Activated naive CD4-positive, alpha-beta T cell treated with anti-CD3 and anti-CD28 coated beads, Interleukin-2, amount 50 U/mL, for 72 hours (primary cell): ENCODE results near the gene ENTPD5. TPM values are rescaled to one million over a fixed set of nuclear protein-coding genes. Genes with fewer than 3 reads are reported as not detected.

Source experiments
- ATAC-seq, 2 donors: fragments of 150-1000 bp; cut with Tn5 transposase; 2 replicates each; pipeline ENCODE4 v1.10.0; 2021; ENCODE audit warnings: mild to moderate bottlenecking in 2 of 2, moderate library complexity in 2 of 2
- DNase-seq, 2 donors: peaks; one replicate each; pipeline ENCODE4 v3.0.0; 2021 to 2022; ENCODE audit warnings: low spot score in 2 of 2
- H3K27ac Mint-ChIP-seq, 2 donors: one replicate each; pipeline ENCODE4 v1.8.0; 2022; ENCODE audit warnings: mild to moderate bottlenecking in 2 of 2, mixed read lengths in 2 of 2
- H3K36me3 Mint-ChIP-seq, 2 donors: one replicate each; pipeline ENCODE4 v1.8.0; 2022; ENCODE audit warnings: mixed read lengths in 2 of 2
- H3K9me3 Mint-ChIP-seq, 2 donors: one replicate each; pipeline ENCODE4 v1.8.0; 2022; ENCODE audit warnings: mixed read lengths in 2 of 2
- total RNA-seq, 2 donors: library from RNA; stranded (reverse); gene quantifications; one replicate each; pipeline ENCODE4 v1.2.3, GENCODE V29; 2022

Gene ENTPD5
- 10 to 100 TPM in 1 of 2 donors, 1 to 10 TPM in 1; 3.1 to 14.4 TPM for total RNA-seq

GRCh38 chr14:74018586-74019407 is at the start of gene ENTPD5, which contains the start of gene BBOF1:
TSS of gene ENTPD5 (minus strand) at chr14:74019288. CDS start at chr14:73988102, 31,186 bp downstream.
TSS of gene BBOF1 (plus strand) at chr14:74019349. CDS start at chr14:74019479, 130 bp downstream.
- no peaks in the 10 kb centered on the region for H3K9me3 Mint-ChIP-seq
- H3K27ac Mint-ChIP-seq, result peak within 1 kb of the TSS; percentile 98 to 99

GRCh38 chr14:74065746-74066575 is 46.9 kb upstream of the ENTPD5 start:
- ATAC-seq, result no peak
- DNase-seq, result no peak
- Mint-ChIP-seq H3K36me3 (no peaks in the 10 kb centered on the region), H3K9me3 (no peaks in the 10 kb centered on the region), H3K27ac (no peak overlapping the region)

More at GRCh38 chr14:74018586-74019407, at the start of gene ENTPD5, which contains the start of gene BBOF1:
- peak; percentile 84 to 86 for DNase-seq
- H3K36me3 Mint-ChIP-seq, result peaks cover 0 to 4% of the 10 kb centered on the region in 2 donors
- ATAC-seq, result peak; percentile 90 to 98

- DNase-seq (no peak), ATAC-seq (no peak)
- Mint-ChIP-seq H3K36me3 (no peaks in the 10 kb centered on the region), H3K27ac (no peak overlapping the region), H3K9me3 (no peaks in the 10 kb centered on the region)
Observed at GRCh38 chr14:74064883-74065282, 45.8 kb upstream of the ENTPD5 start.

DNA sequence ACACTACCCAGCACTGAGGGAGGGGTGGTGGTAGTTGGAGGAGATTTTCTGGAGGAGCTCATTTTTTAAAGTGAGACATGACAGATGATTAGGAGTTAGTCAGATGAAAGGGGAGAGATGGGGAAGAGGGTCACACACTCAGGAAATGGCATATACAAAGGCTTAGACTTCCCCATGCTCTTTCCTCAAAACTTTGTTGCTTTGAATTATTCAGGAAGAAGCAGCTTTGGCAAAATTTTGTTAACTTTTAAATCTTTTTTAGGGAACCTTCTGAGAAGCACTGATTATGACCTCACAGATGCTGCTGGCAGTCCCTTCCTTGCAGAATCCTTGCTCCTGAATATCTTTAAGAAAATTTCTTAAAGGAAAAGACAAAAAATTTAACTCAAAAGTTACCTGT is 45.3 kb upstream of the ENTPD5 start:
- no peak for ATAC-seq
- H3K9me3 Mint-ChIP-seq, result no peaks in the 10 kb centered on the region
- DNase-seq, result no peak
- H3K36me3 Mint-ChIP-seq, result no peaks in the 10 kb centered on the region
- no peak overlapping the region for H3K27ac Mint-ChIP-seq

GRCh38 chr14:74062809-74063150 is 43.7 kb upstream of the ENTPD5 start:
- no peaks in the 10 kb centered on the region for H3K9me3 Mint-ChIP-seq
- no peak for DNase-seq
- no peaks in the 10 kb centered on the region for H3K36me3 Mint-ChIP-seq
- peak in 1 of 2 donors; percentile 67 for ATAC-seq
- H3K27ac Mint-ChIP-seq, result peak overlapping the region in 1 of 2 donors; percentile 62

GRCh38 chr14:74049876-74050495 is 30.9 kb upstream of the ENTPD5 start:
- no peak for DNase-seq
- Mint-ChIP-seq H3K27ac (no peak overlapping the region), H3K9me3 (no peaks in the 10 kb centered on the region), H3K36me3 (no peaks in the 10 kb centered on the region)
- ATAC-seq, result no peak

GRCh38 chr14:74048281-74048680 is 29.2 kb upstream of the ENTPD5 start:
- H3K36me3 Mint-ChIP-seq, result no peaks in the 10 kb centered on the region
- DNase-seq (no peak), ATAC-seq (no peak)
- H3K27ac Mint-ChIP-seq, result no peak overlapping the region
- H3K9me3 Mint-ChIP-seq, result no peaks in the 10 kb centered on the region

DNA sequence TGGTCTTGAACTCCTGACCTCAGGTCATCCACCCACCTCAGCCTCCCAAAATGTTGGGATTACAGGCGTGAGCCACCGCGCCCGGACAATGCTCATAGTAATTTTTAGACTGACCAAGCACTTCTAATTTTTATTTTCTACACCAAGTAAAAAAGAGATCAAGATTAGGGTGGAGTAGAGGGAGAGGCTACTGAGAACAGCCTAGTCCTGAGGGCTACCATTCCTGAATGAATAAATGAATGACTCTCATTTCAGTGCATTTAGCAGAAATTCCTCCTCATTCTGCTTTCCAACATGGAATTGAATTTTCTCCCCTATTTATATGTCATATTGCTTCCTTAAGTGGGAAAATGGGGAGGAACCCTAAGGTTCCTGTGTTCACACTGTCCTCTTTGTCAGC is 26.4 kb upstream of the ENTPD5 start:
- no peaks in the 10 kb centered on the region for H3K9me3 Mint-ChIP-seq
- DNase-seq (no peak), ATAC-seq (no peak)
- H3K36me3 Mint-ChIP-seq, result no peaks in the 10 kb centered on the region
- H3K27ac Mint-ChIP-seq, result no peak overlapping the region

- Mint-ChIP-seq H3K27ac (no peak overlapping the region), H3K9me3 (no peaks in the 10 kb centered on the region), H3K36me3 (no peaks in the 10 kb centered on the region)
- ATAC-seq, result no peak
- no peak for DNase-seq
Observed at GRCh38 chr14:74042296-74042695, 23.2 kb upstream of the ENTPD5 start.

- ATAC-seq (peak; percentile 43 to 53), DNase-seq (no peak)
- no peaks in the 10 kb centered on the region for H3K36me3 Mint-ChIP-seq
- no peaks in the 10 kb centered on the region for H3K9me3 Mint-ChIP-seq
- H3K27ac Mint-ChIP-seq, result no peak overlapping the region
Observed at GRCh38 chr14:74038020-74038859, 19.2 kb upstream of the ENTPD5 start.

DNA sequence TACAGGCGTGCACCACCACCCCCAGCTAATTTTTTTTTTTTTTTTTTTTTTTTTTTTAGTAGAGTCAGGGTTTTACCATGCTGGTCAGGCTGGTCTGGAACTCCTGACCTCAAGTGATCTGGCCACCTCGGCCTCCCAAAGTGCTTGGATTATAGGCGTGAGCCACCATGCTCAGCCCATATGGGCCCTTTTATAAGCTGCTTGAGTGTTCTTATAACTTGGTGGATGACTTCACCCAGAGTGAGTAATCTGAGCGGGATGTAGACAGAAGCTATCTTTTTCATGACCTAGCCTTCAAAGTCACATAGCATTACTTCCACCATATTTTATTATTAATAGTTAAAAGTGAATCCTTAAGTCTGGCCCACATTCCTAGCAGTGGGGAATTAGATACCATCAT is 16.5 kb upstream of the ENTPD5 start:
- Mint-ChIP-seq H3K9me3 (no peaks in the 10 kb centered on the region), H3K36me3 (no peaks in the 10 kb centered on the region), H3K27ac (no peak overlapping the region)
- DNase-seq (no peak), ATAC-seq (no peak)

DNA sequence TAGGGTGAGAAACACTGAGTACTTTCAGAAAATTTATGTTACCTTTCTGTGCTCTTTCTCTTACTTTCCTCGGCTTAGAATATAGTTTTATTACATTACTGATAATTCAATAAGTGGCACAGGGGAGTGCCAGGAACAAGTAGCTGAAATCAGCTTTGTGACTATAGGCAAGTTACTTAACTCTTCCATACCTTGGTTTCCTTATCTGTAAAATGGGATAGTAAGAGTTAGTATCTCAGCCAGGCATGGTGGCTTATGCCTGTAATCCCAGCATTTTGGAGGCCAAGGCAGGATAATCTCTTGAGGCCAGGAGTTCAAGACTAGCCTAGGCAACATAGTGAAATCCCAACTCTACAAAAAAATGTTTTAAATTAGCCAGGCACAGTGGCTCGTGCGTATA is 15.5 kb upstream of the ENTPD5 start:
- no peaks in the 10 kb centered on the region for H3K9me3 Mint-ChIP-seq
- ATAC-seq, result no peak
- no peaks in the 10 kb centered on the region for H3K36me3 Mint-ChIP-seq
- no peak for DNase-seq
- H3K27ac Mint-ChIP-seq, result no peak overlapping the region

GRCh38 chr14:74029136-74029535 is 10.0 kb upstream of the ENTPD5 start:
- Mint-ChIP-seq H3K36me3 (no peaks in the 10 kb centered on the region), H3K9me3 (no peaks in the 10 kb centered on the region), H3K27ac (no peak overlapping the region)
- ATAC-seq (no peak), DNase-seq (no peak)

DNA sequence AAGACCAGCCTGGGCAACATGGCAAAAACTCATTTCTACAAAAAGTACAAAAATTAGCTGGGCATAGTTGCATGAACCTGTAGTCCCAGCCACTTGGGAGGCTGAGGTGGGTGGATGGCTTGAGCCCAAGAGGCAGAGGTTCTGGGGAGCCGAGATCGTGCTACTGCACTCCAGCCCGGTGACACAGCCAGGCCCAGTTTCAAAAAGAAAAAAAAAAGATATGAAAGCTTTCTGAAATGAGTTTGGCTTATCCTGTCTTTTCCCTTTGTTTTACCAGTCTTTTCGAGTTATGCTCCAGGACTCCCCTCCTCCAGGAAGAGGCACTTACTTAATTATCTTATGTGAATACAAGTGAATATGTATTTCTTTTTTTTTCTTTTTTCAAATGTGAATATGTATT is 3.3 kb upstream of the ENTPD5 start:
- Mint-ChIP-seq H3K36me3 (peaks cover 0 to 4% of the 10 kb centered on the region in 2 donors), H3K27ac (no peak overlapping the region), H3K9me3 (no peaks in the 10 kb centered on the region)
- ATAC-seq (no peak), DNase-seq (no peak)

GRCh38 chr14:74019408-74020137 is 485 bp upstream of the ENTPD5 start:
- DNase-seq (no peak), ATAC-seq (no peak)
- Mint-ChIP-seq H3K27ac (peak overlapping the region; percentile 82 to 98), H3K36me3 (peaks cover 0 to 4% of the 10 kb centered on the region in 2 donors), H3K9me3 (no peaks in the 10 kb centered on the region)

GRCh38 chr14:74018174-74018585 is 908 bp downstream of the ENTPD5 start:
- peak overlapping the region; percentile 98 to 99 for H3K27ac Mint-ChIP-seq
- DNase-seq (no peak), ATAC-seq (peak; percentile 45 to 55)
- H3K36me3 Mint-ChIP-seq, result peaks cover 0 to 4% of the 10 kb centered on the region in 2 donors
- H3K9me3 Mint-ChIP-seq, result no peaks in the 10 kb centered on the region
